GM21786 (cell line): ENCODE results near the gene JUND.

Source experiments
- ATAC-seq: cut with Tn5 transposase; IDR thresholded peaks from one replicate; pipeline ENCODE4 v1.9.1; 2021; ENCODE audit not compliant: unreplicated experiment

The JUND gene

DNA sequence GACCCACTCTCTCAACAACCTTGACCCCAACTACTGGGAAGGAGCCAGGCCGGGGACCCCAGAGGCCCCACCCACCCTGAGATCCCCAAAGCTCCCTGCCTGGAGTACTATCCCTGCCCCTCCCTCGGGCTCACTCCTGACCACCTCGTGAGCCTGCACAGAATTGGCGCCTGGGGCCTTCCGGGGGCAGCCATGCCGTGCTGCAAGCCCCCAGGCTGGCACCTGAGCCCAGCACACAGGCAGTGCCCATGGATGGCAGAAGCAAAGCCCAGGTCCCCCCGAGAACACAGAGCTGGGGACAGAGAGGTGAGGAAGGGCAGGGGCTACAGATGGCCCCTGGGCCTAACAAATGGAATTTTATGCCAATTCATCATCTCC, 27.5 kb upstream of the JUND start:
- no peak for ATAC-seq

GRCh38 chr19:18308051-18308947, 26.9 kb upstream of the JUND start:
- ATAC-seq, result no peak

- ATAC-seq, result no peak
Measured at GRCh38 chr19:18307271-18307681, 25.9 kb upstream of the JUND start.

- ATAC-seq, result no peak
Measured at GRCh38 chr19:18306888-18307260, 25.5 kb upstream of the JUND start.

DNA sequence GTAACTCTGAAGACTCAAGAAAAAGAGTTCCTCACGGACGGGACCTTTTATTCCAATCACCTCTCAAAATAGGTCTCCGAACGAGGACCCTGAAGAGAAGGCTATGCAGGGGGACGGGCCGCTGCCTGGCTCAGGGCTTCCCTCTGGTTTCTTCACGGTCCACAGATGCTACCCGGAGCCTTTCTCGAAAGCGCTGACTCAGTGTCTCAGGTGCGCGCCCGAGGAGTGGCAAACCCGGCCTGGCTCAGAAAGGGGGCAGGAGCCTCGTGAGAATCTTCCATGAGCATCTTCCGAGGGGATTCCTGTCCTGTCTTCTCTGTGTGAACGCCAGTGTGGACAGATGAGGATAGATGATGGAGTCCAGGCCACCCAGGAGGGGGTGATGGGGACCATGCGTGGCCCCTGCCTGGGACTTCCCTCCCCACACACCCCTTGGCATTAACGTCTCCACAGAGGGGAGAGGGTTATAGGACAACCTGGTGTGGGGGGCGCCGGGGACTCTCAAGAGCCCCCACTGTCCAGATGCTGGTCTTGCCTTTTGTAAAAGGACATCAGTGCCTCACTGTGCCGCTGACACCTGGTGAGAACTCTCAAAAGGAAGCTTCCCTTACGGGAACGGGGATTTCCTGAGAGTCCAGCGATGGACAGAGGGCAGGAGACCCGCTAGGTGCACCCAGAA, 24.9 kb upstream of the JUND start:
- ATAC-seq, result no peak

GRCh38 chr19:18304458-18305310, 23.3 kb upstream of the JUND start:
- ATAC-seq, result peak; percentile 34

- ATAC-seq, result no peak
Measured at GRCh38 chr19:18304208-18304457, 22.7 kb upstream of the JUND start.

- ATAC-seq, result no peak
Measured at GRCh38 chr19:18301718-18302111, 20.3 kb upstream of the JUND start.

- ATAC-seq, result no peak
Measured at GRCh38 chr19:18300930-18301717, 19.7 kb upstream of the JUND start.

GRCh38 chr19:18299654-18300053, 18.2 kb upstream of the JUND start:
- no peak for ATAC-seq

DNA sequence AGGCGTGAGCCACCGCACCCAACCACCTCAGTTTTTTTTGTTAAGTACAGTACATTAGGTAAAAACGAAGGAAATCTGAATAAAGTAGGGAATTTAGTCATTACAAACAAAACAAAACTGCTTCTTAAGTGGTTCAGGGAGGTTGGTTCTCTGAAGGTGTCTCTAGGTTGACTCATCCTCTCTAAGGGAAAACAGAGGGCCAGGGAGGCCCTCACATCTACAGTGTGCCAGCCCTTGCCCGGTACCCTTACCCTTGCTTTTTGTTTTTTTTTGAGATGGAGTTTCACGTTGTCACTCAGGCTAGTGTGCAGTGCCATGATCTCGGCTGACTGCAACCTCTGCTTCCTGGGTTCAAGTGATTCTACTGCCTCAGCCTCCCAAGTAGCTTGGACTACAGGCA, 17.2 kb upstream of the JUND start:
- no peak for ATAC-seq

DNA sequence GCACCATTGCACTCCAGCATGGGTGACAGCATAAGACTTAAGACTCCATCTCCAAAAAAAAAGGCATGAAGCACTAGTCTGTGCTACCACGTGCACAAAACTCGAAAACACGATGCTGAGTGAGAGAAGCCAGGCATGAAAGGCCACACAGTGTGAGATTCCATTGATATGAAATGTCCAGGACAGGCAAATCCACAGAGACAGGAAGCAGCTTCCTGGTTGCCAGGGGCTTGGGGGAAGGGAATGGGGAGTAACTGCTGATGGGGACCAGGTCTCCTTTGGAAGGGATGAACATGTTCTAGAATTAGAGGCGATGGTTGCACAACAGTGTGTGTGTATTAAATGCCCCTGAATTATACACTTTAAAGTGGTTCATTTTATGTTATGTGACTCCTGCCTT, 15.9 kb upstream of the JUND start:
- ATAC-seq, result no peak

DNA sequence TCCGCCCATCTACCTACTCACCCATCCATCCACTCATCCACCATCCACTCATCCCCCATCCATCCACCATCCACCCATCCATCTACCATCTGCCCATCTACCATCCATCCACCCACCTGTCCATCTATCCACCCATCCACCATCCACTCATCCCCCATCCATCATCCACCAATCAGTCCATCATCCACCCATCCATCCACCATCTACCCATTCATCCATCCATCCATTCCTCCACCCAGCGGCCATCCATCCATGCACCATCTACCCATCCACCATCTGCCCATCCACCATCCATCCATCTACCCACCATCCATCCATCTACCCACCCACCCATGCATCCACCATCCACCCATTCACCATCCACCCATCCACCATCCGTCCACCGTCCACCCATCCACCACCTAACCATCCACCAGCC, 13.6 kb upstream of the JUND start:
- ATAC-seq, result no peak

DNA sequence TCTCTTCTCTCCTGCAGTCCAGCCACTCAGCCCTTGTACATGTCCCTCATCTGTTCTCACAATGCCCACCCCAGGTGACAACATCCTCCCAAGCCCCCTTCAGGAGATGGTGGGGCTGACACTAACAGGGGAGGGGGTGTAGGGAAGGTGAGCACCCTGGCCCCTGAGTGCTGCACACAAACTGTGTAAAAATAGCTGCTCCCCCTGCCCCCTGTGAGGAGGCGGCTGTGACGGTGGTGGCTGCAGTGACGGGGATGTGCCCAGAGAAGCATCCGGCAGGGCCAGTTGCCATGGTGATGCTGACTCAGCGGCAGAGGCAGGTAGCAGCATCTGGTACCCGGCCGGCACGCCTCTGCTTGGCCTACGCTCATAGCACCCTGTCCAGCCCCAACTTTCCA, 13.0 kb upstream of the JUND start:
- ATAC-seq, result no peak

GRCh38 chr19:18293642-18294466, 12.4 kb upstream of the JUND start:
- ATAC-seq, result no peak

- ATAC-seq, result no peak
Measured at GRCh38 chr19:18292810-18293641, 11.6 kb upstream of the JUND start.

DNA sequence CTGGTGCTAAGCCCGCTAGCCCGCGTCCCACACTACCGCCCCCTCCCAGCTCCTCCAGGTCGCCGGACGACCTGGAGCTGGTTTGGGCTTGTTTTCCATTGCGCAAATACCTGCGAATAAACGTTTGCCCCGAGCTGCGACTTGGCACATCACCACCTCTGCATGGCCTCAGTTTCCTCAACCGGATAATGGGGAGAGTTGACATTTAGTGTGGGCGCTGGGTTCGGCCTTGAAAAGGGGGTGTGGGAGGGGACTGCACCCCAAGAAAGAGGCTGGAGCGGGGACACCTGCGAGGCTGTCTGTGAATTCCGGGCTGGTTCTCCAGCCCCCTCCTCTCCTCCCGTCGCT, 11.0 kb upstream of the JUND start:
- ATAC-seq, result no peak

- ATAC-seq, result peak; percentile 45
Measured at GRCh38 chr19:18291590-18292461, 10.4 kb upstream of the JUND start.
